Activated CD8-positive, alpha-beta memory T cell treated with anti-CD3 and anti-CD28 coated beads, Interleukin-2, amount 50 U/mL, for 24 hours (primary cell): ENCODE data around the gene UBR4.
"Not testable (repeated sequence)": the region's sequence is repeated elsewhere in the genome, so short reads cannot be mapped to it uniquely, and the experiment has no call there.

Experiments used
- DNase-seq: peaks from one replicate; pipeline ENCODE4 v3.0.0-alpha.2; 2020; ENCODE audit errors: extremely low read depth

The UBR4 gene

GRCh38 chr1:19190468-19190867 is 19.6 kb downstream of the UBR4 start:
- DNase-seq, result no peak

- no peak for DNase-seq
Observed at GRCh38 chr1:19189270-19189669, 20.8 kb downstream of the UBR4 start.

GRCh38 chr1:19187852-19188251 is 22.2 kb downstream of the UBR4 start:
- DNase-seq, result no peak

- DNase-seq, result no peak
Observed at GRCh38 chr1:19186001-19186400, 24.1 kb downstream of the UBR4 start.

GRCh38 chr1:19182223-19182622 is 27.8 kb downstream of the UBR4 start:
- no peak for DNase-seq

- not testable (repeated sequence) for DNase-seq
Observed at GRCh38 chr1:19180265-19180657, 29.8 kb downstream of the UBR4 start.

- no peak for DNase-seq
Observed at GRCh38 chr1:19179597-19180264, 30.3 kb downstream of the UBR4 start.

GRCh38 chr1:19178734-19179398 is 31.2 kb downstream of the UBR4 start:
- DNase-seq, result no peak

- DNase-seq, result no peak
Observed at GRCh38 chr1:19177811-19178210, 32.3 kb downstream of the UBR4 start.

- DNase-seq, result no peak
Observed at GRCh38 chr1:19169642-19170041, 40.4 kb downstream of the UBR4 start.

- no peak for DNase-seq
Observed at GRCh38 chr1:19167140-19167539, 42.9 kb downstream of the UBR4 start.

- DNase-seq, result no peak
Observed at GRCh38 chr1:19166066-19166465, 44.0 kb downstream of the UBR4 start.

- no peak for DNase-seq
Observed at GRCh38 chr1:19165501-19165900, 44.6 kb downstream of the UBR4 start.

- DNase-seq, result no peak
Observed at GRCh38 chr1:19164274-19165015, 45.6 kb downstream of the UBR4 start.

GRCh38 chr1:19163261-19163660 is 46.8 kb downstream of the UBR4 start:
- no peak for DNase-seq

- DNase-seq, result no peak
Observed at GRCh38 chr1:19160831-19161230, 49.2 kb downstream of the UBR4 start.

GRCh38 chr1:19157653-19158052 is 52.4 kb downstream of the UBR4 start:
- no peak for DNase-seq

- no peak for DNase-seq
Observed at GRCh38 chr1:19156676-19157075, 53.4 kb downstream of the UBR4 start.

GRCh38 chr1:19154876-19155275 is 55.2 kb downstream of the UBR4 start:
- no peak for DNase-seq

- no peak for DNase-seq
Observed at GRCh38 chr1:19153169-19153568, 56.9 kb downstream of the UBR4 start.

- DNase-seq, result no peak
Observed at GRCh38 chr1:19151537-19151936, 58.5 kb downstream of the UBR4 start.

GRCh38 chr1:19149736-19150135 is 60.3 kb downstream of the UBR4 start:
- DNase-seq, result no peak

- DNase-seq, result no peak
Observed at GRCh38 chr1:19140465-19140864, 69.6 kb downstream of the UBR4 start.
